Stimulated activated CD4-positive, alpha-beta T cell treated with anti-CD3 and anti-CD28 coated beads, Interleukin-1b, Interleukin-23, amount 100 ng/mL, for 48 hours (primary cell): ENCODE measurements around the gene CRACR2A.

ENCODE experiments used
- DNase-seq: peaks from one replicate; pipeline ENCODE4 v3.0.0-alpha.2; 2020

Gene CRACR2A

DNA sequence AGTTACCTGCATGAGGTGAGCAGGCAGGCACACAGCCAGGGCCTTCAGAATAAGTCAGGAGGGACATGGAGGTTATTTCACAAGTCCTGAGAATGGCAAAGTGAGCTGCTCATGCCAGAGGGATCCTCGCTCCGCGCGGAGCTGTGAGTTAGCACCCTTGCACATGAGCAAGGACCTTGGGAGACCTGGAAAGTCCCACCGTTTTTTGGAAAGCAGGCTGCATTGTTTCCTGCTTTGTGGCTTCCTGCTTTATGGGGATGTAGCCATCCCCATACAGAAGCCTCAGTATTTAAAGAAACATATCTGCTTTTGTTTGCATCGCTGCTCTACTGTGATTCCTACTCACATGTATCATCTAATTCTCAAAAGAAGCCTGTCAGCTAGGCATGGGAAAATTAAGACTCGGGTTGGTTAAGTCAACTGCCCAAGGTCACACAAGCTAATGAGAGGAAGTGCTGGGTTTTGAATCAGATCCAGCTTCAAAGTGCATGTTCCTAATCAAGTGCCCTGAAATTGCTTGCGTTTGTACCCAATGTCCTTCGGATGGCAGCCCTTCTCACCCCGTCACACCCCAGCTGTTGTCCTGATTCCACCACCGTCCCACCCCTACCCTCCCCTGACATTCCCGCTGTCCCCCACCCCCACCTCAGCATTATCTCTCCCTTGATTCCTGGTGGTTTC lies 106.2 kb downstream of the CRACR2A start:
- no peak for DNase-seq

DNA sequence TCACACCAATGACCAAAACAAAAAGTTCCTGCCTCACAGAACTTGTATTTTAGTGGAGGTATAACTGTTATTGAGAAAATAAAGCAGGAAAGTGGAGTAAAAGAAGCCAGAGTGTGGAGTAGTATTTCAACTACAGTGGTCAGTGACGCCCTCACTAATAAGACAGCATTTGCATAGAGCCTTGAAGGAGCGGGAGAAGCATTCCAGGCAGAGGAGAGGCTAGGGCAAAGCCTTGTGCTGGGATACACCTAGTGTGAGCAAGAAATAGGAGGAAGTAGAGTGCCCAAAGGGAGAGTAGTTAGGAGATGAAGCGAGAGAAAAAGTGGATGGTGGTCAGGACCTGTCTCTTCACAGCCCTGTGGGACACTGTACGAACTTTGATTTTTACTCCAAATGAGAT lies 107.8 kb downstream of the CRACR2A start:
- no peak for DNase-seq

DNA sequence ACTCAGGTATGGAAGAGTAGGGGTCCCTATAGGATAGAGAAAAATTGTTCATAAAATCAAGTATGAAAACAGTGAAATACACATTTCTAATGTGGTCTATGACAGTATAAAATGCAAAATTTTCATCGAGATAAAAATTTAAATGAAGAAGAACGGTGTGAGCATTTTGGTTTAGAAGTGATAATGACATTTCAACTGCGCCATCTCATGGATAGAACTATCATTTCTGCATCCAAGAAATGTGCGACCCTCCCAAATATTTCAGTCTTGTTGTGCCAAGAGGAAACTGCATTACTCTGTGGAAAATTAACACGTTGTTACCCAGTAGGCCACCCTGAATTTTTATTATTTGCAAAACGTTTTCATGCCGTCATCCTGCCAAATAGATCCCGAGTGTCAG lies 108.8 kb downstream of the CRACR2A start:
- no peak for DNase-seq

DNA sequence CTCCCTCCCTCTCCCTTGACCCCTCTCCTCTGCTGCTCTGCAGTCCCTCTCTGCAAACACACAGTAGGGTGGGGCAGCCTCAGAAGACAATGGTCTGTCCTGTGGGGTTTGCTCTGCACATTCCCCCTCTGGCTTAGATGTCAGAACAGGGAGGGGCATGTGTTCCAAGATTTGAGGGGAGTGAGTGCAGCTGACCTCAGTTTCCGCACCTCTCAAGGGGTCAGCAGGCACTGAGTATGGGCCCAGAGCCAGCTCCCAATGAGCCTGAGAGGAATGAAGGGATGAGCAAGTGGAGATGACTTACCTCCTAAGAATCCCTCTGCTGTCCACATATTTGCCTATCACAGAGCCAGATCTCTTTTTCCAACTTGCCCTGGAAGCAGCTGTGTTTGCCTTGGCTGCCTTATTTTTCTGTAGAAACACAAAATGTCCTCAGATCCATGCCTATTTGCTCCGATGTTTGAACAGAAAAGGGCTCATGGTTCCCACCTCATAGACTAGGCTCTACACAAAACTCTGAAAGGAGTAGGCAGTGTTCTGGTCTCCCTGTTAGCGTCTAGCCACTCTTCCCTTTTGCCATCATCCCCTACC lies 111.4 kb downstream of the CRACR2A start:
- DNase-seq: no peak

DNA sequence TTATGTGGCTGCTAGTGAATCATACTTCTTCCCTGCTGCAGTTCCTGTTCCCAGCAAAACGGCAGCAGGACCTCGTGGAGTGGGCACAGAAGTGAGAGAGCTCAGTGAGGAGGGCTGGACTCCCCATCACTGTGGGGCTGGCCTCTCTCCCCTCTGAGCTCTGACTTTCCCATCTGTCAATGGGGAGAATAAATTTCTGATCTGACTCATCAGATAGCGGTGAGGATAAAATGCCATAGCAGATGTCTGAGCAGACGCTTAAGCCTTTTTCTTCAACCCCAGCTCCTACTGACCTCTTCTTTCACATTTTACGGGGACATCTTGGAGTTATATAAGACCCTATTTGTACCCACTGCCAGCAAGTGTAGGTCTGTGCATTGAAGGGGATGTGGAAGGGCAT lies 116.6 kb downstream of the CRACR2A start:
- DNase-seq: no peak

DNA sequence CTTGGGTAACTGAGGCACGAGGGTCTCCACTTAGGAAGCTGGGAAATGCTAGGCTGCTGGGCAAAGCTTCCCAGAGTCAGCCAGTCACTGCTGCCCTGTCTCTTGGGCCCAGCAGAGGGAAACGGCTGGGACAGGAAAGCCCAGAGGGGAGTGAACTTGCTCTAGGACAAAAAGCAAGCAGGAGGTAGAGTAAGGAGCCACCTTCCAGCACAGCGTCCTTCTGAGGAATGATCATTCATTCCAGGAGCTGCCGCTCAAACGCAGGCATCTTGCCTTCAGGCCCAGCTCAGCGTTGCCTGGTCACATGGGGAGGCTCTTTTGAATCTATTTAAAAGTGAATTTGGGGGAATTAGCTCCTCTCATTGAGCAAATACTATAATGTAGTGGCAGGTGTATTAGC lies 118.6 kb downstream of the CRACR2A start:
- DNase-seq: no peak

DNA sequence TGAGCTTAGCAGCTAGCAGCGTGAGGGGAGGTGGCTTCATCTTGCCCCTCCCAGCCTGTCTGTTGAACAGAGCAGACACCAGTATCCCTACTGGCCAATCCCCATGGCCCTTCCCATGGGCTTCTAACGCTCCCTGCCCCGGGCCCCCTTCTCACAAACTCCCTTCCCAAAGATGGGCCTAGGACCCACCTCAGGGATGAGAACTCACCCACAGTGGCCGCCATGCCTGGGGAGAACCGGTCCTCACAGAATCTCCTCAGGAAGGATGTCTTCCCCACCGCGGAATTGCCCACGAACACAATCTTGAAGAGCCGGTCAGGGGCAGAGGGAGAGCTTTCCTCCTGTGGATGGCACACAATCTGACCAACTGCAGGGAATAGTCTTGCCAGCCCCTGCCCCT lies 119.5 kb downstream of the CRACR2A start:
- no peak for DNase-seq

DNA sequence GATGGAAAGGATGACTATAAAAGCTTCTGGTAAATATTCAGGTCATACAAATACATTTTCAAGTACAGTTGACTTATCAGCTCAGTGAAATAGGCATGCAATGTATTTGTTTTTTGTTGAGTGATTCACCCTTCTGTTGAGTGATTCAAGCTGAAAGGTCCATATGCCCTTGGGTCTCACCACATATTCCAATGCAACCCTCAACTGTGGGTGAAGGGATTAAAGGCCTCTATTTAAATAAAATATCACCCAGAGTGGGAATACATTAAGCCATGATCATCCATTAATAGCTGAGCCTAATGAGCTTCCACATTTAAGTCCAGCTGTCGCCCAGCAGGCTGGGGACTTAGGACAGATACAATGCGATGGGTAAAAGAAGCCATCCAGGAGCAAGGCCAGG lies 120.2 kb downstream of the CRACR2A start:
- DNase-seq: no peak

DNA sequence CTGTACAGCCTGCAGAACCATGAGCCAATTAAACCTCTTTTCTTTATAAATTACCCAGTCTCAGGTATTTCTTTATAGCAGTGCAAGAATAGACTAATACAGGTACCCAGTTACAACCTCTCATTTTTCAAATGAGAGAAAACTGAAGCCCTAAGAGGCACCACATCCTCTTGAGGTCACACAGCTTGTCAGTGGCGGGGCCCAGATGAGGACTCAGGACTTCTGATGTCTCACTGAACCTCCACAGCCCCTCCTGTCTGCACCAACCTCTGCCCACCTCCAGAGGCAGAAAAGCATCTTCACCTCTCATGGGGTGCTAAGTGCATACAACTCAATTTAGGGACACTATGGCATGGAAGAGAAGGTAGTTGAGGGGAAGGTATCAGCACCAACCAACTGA lies 120.7 kb downstream of the CRACR2A start:
- DNase-seq: no peak

DNA sequence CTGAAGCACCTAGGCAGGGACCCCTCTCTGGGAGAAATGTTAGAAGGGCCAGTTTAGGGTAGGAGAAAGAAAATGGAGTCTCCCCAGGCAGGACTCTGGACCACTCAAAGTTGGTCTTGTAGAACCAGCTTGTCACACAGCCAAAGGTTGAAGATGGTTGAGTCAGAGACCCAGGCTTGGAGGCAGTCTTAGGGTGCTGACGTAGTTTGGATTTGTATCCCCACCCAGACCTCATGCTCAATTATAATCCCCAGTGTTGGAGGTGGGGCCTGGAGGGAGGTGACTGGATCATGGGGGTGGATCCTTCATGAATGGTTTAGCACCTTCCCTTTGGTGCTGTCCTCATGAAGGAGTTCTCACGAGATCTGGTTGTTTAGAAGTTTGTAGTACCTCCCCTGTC lies 121.2 kb downstream of the CRACR2A start:
- DNase-seq: no peak

DNA sequence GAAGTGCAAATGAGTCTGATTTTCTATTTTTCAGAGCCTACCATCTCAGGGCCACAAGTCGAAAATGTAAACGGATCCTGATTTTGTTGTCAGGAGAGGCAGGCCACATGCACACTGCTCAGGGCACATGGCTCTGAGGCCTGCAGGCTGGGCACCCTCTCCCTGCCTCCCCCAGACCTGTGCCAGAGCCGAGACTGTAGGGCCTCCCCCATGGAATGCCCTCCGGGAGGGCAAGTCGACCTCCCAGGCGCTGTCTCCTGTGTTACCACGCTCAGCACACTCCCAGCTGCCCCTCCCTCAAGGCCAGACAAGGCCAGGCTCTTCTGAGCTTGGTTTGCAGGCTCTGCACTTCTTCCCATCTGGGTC lies 121.7 kb downstream of the CRACR2A start:
- DNase-seq: no peak

DNA sequence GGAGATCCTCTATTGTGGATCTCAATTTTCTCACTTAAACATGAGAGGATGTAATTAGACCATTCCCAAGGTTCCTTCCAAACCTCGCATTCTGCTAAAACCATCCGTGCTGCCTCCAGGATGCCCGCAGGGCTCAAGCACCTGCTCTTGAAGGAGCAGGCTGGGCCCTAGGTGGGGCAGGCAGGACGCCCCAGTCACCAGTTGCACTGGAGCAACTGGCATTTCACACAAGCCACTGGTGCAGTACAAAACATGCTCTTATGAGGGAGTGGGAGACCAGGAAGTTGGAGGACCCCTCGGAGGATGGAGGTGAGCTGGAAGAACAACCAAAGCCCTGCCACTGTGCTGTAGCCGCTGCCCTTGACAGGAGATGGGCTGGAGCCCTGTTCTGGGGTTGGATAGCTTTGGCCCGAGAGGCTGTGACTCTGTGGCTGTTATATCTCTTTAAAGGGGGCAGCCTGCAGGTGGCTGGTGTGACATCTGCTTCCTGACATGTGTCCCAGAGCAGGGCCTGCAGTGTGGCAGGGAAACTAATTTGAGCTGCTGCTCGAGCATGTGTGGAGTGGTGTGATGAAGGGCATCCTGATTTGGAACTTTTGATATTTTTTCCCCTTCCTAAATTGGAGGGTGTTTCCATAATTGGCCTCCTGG lies 122.2 kb downstream of the CRACR2A start:
- DNase-seq: no peak

DNA sequence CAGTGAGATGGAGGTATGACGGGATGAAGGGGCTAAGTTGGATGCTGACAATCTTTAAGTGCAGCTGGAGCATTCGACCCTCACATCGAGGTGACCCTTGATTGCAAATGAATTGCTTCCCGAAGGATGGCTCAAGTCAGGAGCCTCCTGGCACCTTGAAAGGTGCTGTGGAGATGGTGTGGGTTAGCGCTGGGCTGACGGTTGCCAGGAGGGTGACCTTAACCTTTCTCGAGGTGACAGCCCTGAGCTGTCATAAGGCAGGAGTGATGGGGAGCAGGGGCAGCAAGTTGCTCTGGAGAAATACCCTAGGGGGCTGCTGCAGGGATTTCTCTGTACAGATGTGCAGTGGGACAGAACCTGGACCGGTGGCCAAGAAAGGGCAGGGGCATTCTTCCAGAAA lies 122.8 kb downstream of the CRACR2A start:
- DNase-seq: no peak

DNA sequence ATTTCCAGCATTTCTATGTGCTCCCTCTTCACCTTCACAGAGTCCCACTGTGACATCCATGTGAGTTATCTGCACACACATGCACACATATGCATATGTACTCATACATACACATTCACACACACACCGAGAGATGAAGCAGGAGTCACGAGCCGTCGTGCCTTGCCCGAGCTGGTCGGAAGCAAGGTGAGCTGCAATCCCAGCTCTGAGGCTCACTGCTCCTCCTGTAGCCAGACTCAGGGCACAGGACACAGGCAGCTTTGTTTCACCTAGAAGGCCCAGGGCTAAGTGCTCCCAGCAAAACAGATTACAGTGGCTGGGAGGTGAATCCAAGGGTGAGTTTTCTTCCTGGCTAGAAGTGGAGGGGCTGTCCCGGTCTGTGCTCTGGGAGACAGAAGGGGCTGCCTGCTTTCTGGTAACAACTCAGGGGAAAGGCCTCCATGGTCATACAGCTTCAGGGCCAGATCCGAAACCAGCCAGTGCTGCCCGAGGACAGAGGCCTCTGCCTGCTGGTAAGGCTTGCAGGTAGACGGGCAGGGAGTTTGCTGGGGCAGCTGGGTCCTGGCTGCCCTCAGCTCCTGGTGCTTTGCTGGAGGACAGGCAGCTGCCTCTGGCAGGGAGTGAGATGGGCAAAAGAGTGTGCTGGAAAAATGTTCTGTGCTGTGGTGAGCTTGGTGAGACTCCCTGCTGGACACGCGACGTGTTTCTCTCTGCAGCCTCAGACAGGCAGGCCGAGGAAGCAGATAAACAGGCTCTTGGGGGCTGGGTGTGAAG lies 123.7 kb downstream of the CRACR2A start:
- DNase-seq: no peak

DNA sequence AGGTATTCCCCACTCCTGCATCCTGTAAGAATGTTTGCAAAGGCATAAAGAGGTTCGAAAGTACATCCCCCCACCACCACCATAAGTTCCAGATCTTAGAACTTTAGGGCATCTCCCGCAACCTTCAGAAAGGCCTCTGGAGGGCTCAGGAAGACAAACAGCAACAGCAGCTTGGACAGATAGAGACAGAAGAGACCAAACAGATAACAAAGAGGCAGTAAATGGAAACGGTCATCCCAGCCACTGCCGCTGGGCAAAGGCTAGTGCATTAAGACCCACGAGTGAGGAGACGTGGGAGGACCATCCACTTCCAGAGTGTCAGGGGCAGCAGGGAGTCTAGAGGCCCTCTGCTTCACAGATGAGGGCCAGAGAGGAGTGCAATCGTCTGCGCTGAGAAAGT lies 124.3 kb downstream of the CRACR2A start:
- DNase-seq: no peak

DNA sequence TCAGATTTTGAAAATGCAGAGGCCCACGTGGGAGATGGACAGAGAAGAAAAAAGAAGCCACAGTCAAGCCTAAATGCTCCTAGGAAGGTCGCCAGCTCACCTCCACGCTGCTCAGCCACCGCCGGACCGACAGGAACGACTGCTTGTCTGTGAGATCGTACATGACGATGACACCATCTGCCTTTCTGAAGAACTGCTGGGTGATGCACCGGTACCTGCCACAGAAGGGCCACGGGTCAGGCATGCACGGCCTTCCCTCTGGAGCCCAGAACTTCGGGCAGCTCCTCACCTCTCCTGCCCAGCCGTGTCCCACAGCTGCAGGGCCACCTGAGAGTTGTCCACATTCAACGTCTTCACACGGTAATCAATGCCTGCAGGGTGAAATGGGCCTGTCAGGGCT lies 125.6 kb downstream of the CRACR2A start:
- DNase-seq: no peak

DNA sequence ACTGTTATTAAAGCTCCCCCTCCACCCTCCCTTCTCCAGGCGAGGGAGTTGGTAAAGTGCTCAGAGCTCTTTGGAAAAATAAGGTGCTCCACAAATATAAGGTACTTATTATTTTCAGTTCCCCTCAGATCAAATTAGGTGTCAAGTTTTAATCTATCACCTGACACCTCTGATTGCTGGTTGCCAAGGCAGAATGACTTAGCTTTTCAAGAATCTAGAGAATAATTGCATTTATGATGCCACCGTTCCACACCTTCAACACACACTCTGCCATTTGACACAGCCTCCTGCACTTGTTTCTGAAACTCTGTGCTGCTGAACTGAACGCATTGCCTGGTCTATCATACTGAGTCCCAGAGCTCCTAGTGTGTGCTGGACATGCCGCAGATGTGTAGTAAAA lies 128.6 kb downstream of the CRACR2A start:
- DNase-seq: no peak

DNA sequence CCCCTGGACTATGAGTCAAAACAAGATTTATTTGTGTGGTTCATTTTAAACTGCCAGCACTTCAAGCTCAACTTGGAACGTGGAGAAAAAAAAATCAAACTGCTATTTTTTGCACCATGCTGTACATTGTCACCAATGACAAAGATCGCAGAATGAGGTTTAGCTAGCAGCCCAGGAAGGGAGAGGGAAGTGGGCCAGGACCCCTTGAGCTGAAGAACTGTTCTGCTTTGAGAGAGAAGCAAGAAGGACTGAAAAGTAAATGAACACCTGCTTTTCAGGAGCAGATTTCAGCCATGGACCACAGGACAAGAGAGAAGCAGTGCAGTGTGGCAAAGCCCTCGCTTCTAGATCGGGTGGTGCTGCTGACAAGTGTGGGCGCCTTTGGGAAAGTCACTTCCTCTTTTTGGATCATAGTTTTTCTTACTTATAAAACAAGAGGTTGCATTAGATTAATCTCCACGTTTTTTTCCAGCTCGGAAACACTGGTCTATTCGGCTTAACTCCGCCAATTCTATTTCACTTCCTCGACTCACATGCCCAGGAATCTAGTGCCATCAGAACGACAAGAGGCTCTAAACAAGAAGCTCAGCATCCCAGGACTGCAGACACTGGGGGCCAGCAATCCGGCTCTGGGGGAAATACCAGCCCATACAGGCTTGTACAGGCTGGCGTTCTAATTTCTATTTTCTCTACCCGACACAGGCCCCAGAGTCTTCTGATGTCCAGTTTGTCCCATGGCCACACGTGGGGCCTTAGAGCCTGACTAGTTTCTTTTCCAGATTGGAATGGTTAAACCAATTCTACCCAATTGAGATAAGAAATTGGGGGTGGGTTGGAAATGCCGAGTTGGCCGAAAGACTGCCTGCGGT lies 129.9 kb downstream of the CRACR2A start:
- DNase-seq: no peak

DNA sequence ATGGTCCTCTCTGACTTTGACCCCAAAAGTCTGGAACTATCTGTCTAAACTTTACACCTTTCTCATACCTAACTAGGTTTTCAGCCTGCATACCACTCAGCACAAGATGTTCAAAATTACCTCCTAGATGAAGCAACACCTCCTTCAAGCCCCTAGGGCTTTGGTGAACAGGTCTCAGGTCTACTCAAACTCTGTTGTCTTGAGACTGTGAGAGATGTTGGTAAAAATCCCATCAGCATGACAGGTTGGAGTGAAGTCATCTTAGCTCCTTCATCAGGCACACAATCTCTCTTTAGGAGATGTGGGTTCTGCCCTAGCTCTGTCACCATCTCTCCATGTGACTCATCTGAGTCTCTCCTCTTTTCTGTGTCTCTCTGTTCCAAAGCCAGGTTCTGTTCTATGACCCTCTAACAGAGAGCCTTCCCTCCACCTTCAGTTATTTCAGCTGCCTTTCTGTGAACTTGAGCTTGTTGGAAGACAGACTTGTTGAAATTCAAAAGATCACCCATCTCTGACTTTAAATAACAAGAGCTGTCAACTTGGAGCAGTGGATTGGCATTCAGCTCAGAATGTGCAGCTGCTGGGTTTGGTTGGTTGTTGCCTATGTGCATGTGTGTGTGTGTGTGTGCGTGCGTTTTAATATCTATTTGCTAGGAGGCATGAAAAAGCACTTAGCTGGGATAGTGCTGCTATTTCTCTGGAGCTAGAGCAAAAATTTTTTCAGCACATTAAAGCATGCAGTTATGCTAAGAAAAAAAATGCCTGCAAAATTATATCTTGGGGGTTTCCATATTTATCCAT lies 130.7 kb downstream of the CRACR2A start:
- DNase-seq: no peak

DNA sequence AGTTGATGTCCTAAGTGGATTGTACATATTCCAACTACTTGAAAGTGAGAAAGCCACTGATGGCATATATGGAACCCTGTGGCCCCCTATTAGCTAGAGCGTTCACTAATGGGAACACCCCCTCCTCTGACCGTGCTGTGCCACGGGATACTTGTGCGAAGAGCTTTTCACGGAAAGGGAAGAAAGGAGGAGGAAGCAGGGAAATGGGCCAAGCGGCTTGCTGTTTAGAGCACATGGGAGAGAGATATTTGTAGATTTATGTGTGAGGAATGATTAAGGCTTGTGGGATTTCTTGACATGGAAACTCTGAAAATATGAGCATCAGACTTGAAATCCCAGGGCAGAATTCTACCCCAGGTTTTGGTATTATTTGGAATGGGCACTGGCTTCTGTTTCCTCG lies 132.1 kb downstream of the CRACR2A start:
- no peak for DNase-seq

DNA sequence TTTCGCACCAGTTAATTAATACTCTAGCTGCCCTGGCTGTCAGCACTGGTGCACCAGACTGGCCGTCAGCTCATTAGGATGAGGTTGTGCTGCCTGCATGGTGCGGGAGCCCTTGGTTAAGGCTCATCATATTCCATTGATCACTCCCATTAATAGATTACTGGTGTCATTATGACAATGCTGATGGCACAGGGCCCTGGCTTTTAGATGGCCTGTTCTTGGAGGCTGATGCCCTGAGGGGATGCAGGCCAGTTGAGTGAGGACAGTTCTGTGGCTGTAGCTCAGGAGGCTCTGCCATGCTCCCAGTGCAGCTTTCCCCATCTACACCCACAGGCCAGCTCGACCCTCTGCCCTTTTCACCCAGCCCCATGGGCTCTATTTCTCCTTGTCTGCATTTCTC lies 135.3 kb downstream of the CRACR2A start:
- DNase-seq: no peak

DNA sequence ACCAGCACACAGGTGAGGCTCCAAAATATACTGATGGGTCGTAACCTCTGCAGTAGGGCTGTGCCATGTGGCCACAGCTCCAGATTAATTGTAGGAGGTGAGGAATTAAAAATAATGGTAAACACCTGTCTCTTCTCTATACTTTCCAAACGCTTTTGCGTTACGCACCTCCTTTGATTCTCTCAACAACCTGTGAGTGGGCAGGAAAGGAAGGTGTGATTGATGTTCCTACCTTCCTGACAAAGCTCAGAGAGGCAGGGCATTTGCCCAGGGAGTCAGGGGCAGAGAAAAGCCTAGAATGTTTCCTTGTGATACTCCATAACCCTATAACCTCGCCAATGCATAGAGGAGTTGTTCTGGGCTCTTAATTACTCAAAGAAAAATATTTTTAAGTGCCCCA lies 137.0 kb downstream of the CRACR2A start:
- DNase-seq: no peak
